Activated naive CD8-positive, alpha-beta T cell treated with anti-CD3 and anti-CD28 coated beads for 36 hours (primary cell): ENCODE data around the gene UCN. TPM values are rescaled to one million over a fixed set of nuclear protein-coding genes. Genes with fewer than 3 reads are reported as not detected.
"Not testable (repeated sequence)": the region's sequence is repeated elsewhere in the genome, so short reads cannot be mapped to it uniquely, and the experiment has no call there.

Experiments used
- DNase-seq: peaks from one replicate; pipeline ENCODE4 v3.0.0; 2021
- H3K27ac Mint-ChIP-seq: one replicate; pipeline ENCODE4 v1.8.0; 2022; ENCODE audit warnings: mild to moderate bottlenecking, moderate library complexity, mixed read lengths
- H3K27me3 Mint-ChIP-seq: one replicate; pipeline ENCODE4 v1.8.0; 2022; ENCODE audit warnings: mild to moderate bottlenecking, mixed read lengths
- H3K36me3 Mint-ChIP-seq: one replicate; pipeline ENCODE4 v1.8.0; 2021; ENCODE audit warnings: mild to moderate bottlenecking, mixed read lengths
- H3K4me1 Mint-ChIP-seq: one replicate; pipeline ENCODE4 v1.8.0; 2021; ENCODE audit warnings: mixed read lengths
- H3K4me3 Mint-ChIP-seq: one replicate; pipeline ENCODE4 v1.8.0; 2022; ENCODE audit warnings: mild to moderate bottlenecking, moderate library complexity, mixed read lengths
- H3K9me3 Mint-ChIP-seq: one replicate; pipeline ENCODE4 v1.8.0; 2022; ENCODE audit warnings: mixed read lengths
- total RNA-seq, 2 experiments: library from RNA; stranded (reverse); gene quantifications; one replicate each; pipeline ENCODE4 v1.2.3, GENCODE V29; 2021

The UCN gene
- total RNA-seq, 2 experiments from 2014 or later = 1.3 to 1.6 TPM

GRCh38 chr2:27322766-27323595 lies 14.7 kb upstream of the UCN start, which contains the start of gene MPV17:
Gene MPV17, minus strand, starts transcription at chr2:27323097. Its CDS starts 580 bp downstream, at chr2:27322517.
- Mint-ChIP-seq H3K27me3 (no peaks in the 10 kb centered on the region), H3K4me3 (peak within 1 kb of the TSS; percentile 91), H3K36me3 (peaks cover 20% of the 10 kb centered on the region), H3K9me3 (no peaks in the 10 kb centered on the region), H3K27ac (peak within 1 kb of the TSS; percentile 90), H3K4me1 (peaks cover 16% of the 10 kb centered on the region)
- DNase-seq = peak; percentile 89

GRCh38 chr2:27322301-27322765 lies 14.1 kb upstream of the UCN start:
- Mint-ChIP-seq H3K4me3 (peak overlapping the region; percentile 91), H3K27me3 (no peaks in the 10 kb centered on the region), H3K36me3 (peaks cover 17% of the 10 kb centered on the region), H3K9me3 (no peaks in the 10 kb centered on the region), H3K27ac (peak overlapping the region; percentile 90), H3K4me1 (peaks cover 16% of the 10 kb centered on the region)
- DNase-seq = no peak

GRCh38 chr2:27320958-27321543 lies 12.8 kb upstream of the UCN start:
- Mint-ChIP-seq H3K4me3 (peak overlapping the region; percentile 91), H3K27ac (peak overlapping the region; percentile 62)

GRCh38 chr2:27319839-27320238 lies 11.6 kb upstream of the UCN start:
- not testable (repeated sequence) for H3K9me3 Mint-ChIP-seq, DNase-seq, H3K27me3 Mint-ChIP-seq, H3K4me3 Mint-ChIP-seq, H3K36me3 Mint-ChIP-seq, H3K27ac Mint-ChIP-seq
- peaks cover 16% of the 10 kb centered on the region for H3K4me1 Mint-ChIP-seq

More at GRCh38 chr2:27320958-27321543, 12.8 kb upstream of the UCN start:
- no peak for DNase-seq
- Mint-ChIP-seq H3K9me3 (no peaks in the 10 kb centered on the region), H3K27me3 (no peaks in the 10 kb centered on the region), H3K36me3 (peaks cover 12% of the 10 kb centered on the region), H3K4me1 (peaks cover 16% of the 10 kb centered on the region)

- no peaks in the 10 kb centered on the region for H3K27me3 Mint-ChIP-seq
- H3K4me1 Mint-ChIP-seq = peaks cover 7% of the 10 kb centered on the region
- H3K9me3 Mint-ChIP-seq = no peaks in the 10 kb centered on the region
- H3K4me3 Mint-ChIP-seq = no peak overlapping the region
- DNase-seq = no peak
- H3K27ac Mint-ChIP-seq = no peak overlapping the region
- peaks cover 6% of the 10 kb centered on the region for H3K36me3 Mint-ChIP-seq
Measured at GRCh38 chr2:27316655-27317412, 8.6 kb upstream of the UCN start.

- no peaks in the 10 kb centered on the region for H3K27me3 Mint-ChIP-seq
- no peak for DNase-seq
- no peak overlapping the region for H3K27ac Mint-ChIP-seq
- no peak overlapping the region for H3K4me3 Mint-ChIP-seq
- H3K4me1 Mint-ChIP-seq = no peaks in the 10 kb centered on the region
- H3K9me3 Mint-ChIP-seq = no peaks in the 10 kb centered on the region
- peaks cover 8% of the 10 kb centered on the region for H3K36me3 Mint-ChIP-seq
Measured at GRCh38 chr2:27315122-27315521, 6.9 kb upstream of the UCN start.

GRCh38 chr2:27314709-27315108 lies 6.5 kb upstream of the UCN start:
- Mint-ChIP-seq H3K36me3 (peaks cover 10% of the 10 kb centered on the region), H3K4me1 (no peaks in the 10 kb centered on the region), H3K27me3 (no peaks in the 10 kb centered on the region), H3K4me3 (no peak overlapping the region), H3K27ac (no peak overlapping the region), H3K9me3 (no peaks in the 10 kb centered on the region)
- no peak for DNase-seq

GRCh38 chr2:27313882-27314645 lies 5.8 kb upstream of the UCN start:
- H3K4me3 Mint-ChIP-seq = no peak overlapping the region
- no peaks in the 10 kb centered on the region for H3K27me3 Mint-ChIP-seq
- H3K9me3 Mint-ChIP-seq = no peaks in the 10 kb centered on the region
- DNase-seq = no peak
- no peaks in the 10 kb centered on the region for H3K4me1 Mint-ChIP-seq
- peaks cover 15% of the 10 kb centered on the region for H3K36me3 Mint-ChIP-seq
- no peak overlapping the region for H3K27ac Mint-ChIP-seq

GRCh38 chr2:27312152-27312551 lies 3.9 kb upstream of the UCN start:
- H3K4me1 Mint-ChIP-seq = peaks cover 2% of the 10 kb centered on the region
- no peaks in the 10 kb centered on the region for H3K9me3 Mint-ChIP-seq
- peaks cover 20% of the 10 kb centered on the region for H3K36me3 Mint-ChIP-seq

GRCh38 chr2:27309651-27310050 lies 1.4 kb upstream of the UCN start:
- Mint-ChIP-seq H3K36me3 (peaks cover 20% of the 10 kb centered on the region), H3K9me3 (no peaks in the 10 kb centered on the region), H3K27me3 (peaks cover 19% of the 10 kb centered on the region), H3K4me1 (peaks cover 4% of the 10 kb centered on the region), H3K27ac (no peak overlapping the region), H3K4me3 (no peak overlapping the region)
- no peak for DNase-seq

More at GRCh38 chr2:27312152-27312551, 3.9 kb upstream of the UCN start:
- no peak for DNase-seq
- H3K27me3 Mint-ChIP-seq = peaks cover 2% of the 10 kb centered on the region
- H3K27ac Mint-ChIP-seq = no peak overlapping the region
- H3K4me3 Mint-ChIP-seq = no peak overlapping the region

GRCh38 chr2:27307545-27308358 lies 493 bp downstream of the UCN start:
- DNase-seq = no peak
- H3K4me3 Mint-ChIP-seq = no peak overlapping the region
- H3K27ac Mint-ChIP-seq = no peak overlapping the region
- peaks cover 22% of the 10 kb centered on the region for H3K27me3 Mint-ChIP-seq
- peaks cover 9% of the 10 kb centered on the region for H3K4me1 Mint-ChIP-seq
- H3K36me3 Mint-ChIP-seq = peaks cover 20% of the 10 kb centered on the region
- H3K9me3 Mint-ChIP-seq = no peaks in the 10 kb centered on the region

GRCh38 chr2:27307287-27307544 lies 1.0 kb downstream of the UCN start:
- Mint-ChIP-seq H3K27me3 (peaks cover 22% of the 10 kb centered on the region), H3K4me1 (peaks cover 10% of the 10 kb centered on the region), H3K36me3 (peaks cover 18% of the 10 kb centered on the region), H3K9me3 (no peaks in the 10 kb centered on the region), H3K27ac (no peak overlapping the region), H3K4me3 (peak overlapping the region; percentile 34)
- no peak for DNase-seq

- Mint-ChIP-seq H3K36me3 (peaks cover 18% of the 10 kb centered on the region), H3K9me3 (no peaks in the 10 kb centered on the region), H3K4me1 (peaks cover 10% of the 10 kb centered on the region), H3K27me3 (peaks cover 22% of the 10 kb centered on the region), H3K4me3 (peak overlapping the region; percentile 48), H3K27ac (no peak overlapping the region)
- peak; percentile 56 for DNase-seq
Measured at GRCh38 chr2:27306573-27307286, 1.5 kb downstream of the UCN start.
